NCI-H128 (cell line): ENCODE results near the gene KLHL6.
"Not testable (repeated sequence)": the region's sequence is repeated elsewhere in the genome, so short reads cannot be mapped to it uniquely, and the experiment has no call there.

Experiments
- DNase-seq: peaks from one replicate; lab custom pipeline; 2025; ENCODE audit not compliant: unreplicated experiment; lab: John Stamatoyannopoulos, UW

KLHL6 gene

DNA sequence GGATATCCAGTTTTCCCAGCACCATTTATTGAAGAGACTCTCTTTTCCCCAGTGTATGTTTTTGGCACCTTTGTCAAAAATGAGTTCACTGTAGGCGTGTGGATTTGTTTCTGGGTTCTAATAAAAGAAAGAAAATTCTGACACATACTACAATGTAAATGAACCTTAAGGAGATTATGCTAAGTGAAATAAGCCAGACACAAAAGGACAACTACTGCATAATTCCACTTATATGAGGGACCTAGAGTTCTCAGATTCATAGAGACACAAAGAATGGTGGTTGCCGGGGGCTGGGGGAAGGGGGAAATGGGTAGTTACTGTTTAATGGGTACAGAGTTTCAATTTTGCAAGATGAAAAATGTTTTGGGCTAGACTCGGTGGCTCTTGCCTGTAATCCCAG is 14.7 kb upstream of the KLHL6 start:
- DNase-seq = not testable (repeated sequence)

- DNase-seq = no peak
Observed at GRCh38 chr3:183566880-183567279, 11.4 kb upstream of the KLHL6 start.

DNA sequence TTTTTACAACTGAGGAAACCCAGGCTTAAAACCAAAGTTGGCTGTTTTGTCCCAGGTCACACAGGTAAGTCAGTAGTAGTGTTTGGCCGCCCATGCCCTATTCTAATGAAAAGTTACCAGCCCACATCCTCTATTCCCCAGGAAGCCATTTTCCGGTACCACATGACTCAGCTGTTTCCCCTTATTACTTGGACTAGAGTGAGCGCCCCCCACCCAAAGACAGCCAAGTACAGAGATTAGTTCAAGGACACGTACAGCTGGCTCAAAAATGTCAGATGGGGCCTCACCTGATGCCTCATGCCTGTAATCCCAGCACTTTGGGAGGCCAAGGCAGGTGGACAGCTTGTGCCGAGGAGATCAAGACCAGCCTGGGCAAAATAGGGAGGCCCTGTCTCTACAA is 8.5 kb upstream of the KLHL6 start:
- DNase-seq = no peak

- peak; percentile 5 for DNase-seq
Observed at GRCh38 chr3:183563536-183563874, 8.0 kb upstream of the KLHL6 start.

DNA sequence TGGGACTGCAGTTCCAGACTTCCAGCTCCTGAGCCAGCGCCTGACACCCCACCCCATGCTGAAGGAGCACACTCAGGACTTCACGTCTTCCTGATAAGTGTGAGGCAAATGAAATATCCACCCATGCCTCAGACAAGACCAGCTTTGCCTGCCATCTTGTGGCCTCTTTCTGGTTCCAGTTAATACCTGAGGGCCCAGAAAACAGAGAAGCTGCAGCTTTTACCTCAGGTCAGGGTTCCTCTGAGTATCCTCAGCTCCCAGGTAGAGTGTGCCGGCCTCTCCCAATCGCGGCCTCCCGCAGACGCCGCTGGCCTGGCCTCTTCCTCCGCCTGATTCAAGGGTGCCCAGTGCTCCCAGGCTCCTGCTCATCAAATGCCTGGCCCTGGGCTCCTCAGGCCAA is 5.1 kb upstream of the KLHL6 start:
- no peak for DNase-seq

- DNase-seq = no peak
Observed at GRCh38 chr3:183558495-183558894, 3.0 kb upstream of the KLHL6 start.

DNA sequence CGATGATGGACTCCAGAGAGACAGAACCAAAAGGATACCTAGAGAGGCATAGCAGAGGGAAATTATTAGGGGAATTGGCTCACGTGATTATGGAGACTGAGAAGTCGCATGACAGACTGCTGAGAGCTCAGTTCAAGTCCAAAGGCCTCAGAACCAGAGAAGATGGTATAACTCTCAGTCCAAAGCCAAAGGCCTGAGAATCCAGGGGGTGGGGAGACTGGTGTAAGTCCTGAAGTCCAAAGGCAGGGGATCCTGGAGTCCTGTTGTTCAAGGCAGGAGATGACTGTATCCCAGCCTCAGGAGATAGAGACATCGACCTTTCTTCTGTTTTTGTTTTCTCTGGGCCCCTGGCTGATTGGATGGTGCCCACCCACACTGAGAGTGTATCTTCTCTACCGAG is 1.2 kb upstream of the KLHL6 start:
- DNase-seq = no peak

GRCh38 chr3:183554377-183554776 is 1.1 kb downstream of the KLHL6 start:
- no peak for DNase-seq

GRCh38 chr3:183553334-183554026 is 2.0 kb downstream of the KLHL6 start:
- no peak for DNase-seq

- DNase-seq = no peak
Observed at GRCh38 chr3:183551930-183552329, 3.6 kb downstream of the KLHL6 start.

- DNase-seq = no peak
Observed at GRCh38 chr3:183548262-183548769, 7.2 kb downstream of the KLHL6 start.

- no peak for DNase-seq
Observed at GRCh38 chr3:183546625-183547024, 8.9 kb downstream of the KLHL6 start.

DNA sequence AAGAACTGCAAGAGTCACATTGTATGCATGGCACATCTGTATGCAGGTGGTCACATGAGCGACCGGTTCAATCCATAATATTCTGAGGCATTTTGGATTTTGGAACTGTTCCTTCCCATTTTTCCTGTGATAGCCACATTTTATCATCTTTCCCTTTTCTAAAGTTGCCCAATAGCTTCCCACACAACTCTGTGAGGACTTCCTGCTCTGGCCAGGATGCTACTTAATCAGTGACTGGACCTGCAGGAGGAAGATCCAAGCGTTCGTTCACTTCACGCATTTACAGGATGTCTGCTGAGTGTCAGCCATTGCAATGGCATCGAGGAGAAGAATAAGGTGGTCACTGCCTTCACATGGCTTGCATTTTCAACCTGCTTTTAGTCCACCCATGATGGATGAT is 9.8 kb downstream of the KLHL6 start:
- DNase-seq = no peak

DNA sequence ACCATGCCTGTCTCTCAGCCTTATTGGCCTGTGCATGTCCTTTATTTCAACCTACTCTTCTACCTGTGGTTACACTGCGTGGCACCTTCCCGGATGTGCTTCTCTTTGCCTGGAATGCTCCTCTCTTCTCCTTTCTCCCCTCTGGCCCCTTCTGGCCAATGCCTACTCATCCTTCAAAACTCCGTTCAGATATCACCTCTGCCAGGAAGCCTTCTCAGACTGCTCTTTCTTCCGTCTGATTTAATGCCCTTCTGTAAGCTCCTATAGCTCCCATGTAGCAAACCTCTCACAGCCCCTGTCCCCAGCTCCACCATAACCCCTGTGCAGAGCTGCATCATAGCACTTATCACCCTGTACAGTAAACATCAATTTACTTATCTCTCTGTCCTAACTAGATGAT is 13.2 kb downstream of the KLHL6 start:
- DNase-seq = no peak

DNA sequence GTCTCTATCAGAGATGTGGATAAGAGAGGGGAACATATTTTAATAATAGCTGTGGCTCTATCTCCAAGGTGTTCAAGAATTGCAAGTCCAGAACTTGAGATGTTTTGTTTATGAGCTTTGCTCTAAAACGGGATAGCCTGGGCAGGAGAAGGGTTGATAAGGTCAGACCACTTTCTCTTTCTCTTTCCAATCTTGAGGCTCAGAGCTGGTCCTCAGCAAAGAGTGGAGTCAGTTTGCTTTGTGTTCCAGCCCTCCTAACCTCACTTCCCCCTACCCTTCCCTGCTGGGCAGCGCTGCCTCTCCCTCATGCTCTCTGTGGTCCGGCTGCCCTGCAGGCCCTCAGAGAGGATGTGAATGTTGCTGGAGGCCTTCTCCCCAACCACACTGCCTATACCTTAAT is 13.8 kb downstream of the KLHL6 start:
- no peak for DNase-seq

DNA sequence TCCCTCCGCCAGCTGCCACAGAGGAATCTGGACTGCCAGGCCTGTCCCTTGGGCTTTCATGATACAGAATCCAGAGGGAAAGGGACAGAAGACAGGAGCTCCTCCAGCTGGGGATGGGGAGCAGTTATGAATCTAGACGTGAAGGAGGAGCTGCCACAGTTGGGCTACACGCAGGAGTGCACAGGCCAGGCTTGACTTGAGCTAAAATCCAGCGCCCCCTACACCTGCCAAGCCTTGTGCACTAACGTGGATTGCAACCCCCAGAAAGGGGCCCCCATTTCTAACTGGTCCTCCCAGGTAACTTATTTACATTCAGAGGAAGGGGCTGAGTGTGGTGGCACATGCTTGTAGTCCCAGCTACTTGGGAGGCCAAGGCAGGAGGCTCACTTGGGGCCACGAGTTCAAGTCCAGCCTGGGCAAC is 14.3 kb downstream of the KLHL6 start:
- DNase-seq = no peak

GRCh38 chr3:183540501-183541234 is 14.8 kb downstream of the KLHL6 start:
- DNase-seq = no peak

DNA sequence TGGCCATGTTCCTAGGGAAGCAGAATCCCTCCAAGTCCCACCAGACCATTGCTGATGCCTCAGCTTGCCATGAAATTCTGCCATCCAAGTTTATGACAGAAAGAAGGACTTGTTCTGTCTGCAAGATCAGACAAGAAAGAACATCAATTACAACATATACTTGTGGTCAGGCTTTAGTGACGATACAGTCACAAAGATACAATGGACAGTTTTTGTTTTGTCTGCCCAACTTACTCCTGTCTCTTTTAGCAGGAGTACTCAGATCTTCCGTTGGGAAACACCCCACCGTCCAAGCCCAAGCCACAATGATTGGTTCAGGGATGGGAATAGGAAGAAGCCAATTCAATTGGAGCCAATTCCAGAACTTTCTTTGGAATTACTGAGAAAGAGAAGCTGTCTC is 15.7 kb downstream of the KLHL6 start:
- no peak for DNase-seq

GRCh38 chr3:183538486-183538885 is 17.0 kb downstream of the KLHL6 start:
- DNase-seq = no peak

- no peak for DNase-seq
Observed at GRCh38 chr3:183537295-183537730, 18.2 kb downstream of the KLHL6 start.

GRCh38 chr3:183536238-183536880 is 19.1 kb downstream of the KLHL6 start:
- DNase-seq = no peak

GRCh38 chr3:183534249-183534648 is 21.3 kb downstream of the KLHL6 start:
- DNase-seq = no peak
